Hair follicle dermal papilla cell (primary cell): ENCODE results near the gene BCAM. TPM values are rescaled to one million over a fixed set of nuclear protein-coding genes. Genes with fewer than 3 reads are reported as not detected.

Source experiments
- small RNA-seq: library from RNA; depleted of rRNA; stranded (forward); fragments of <200 nt; gene quantifications from one replicate; pipeline ENCODE3, GENCODE V24; 2012
- total RNA-seq: library from RNA; depleted of rRNA; stranded (reverse); fragments of >200 nt; gene quantifications from 2 replicates; pipeline ENCODE4 v1.2.3, GENCODE V29; 2012

BCAM gene, protein sequence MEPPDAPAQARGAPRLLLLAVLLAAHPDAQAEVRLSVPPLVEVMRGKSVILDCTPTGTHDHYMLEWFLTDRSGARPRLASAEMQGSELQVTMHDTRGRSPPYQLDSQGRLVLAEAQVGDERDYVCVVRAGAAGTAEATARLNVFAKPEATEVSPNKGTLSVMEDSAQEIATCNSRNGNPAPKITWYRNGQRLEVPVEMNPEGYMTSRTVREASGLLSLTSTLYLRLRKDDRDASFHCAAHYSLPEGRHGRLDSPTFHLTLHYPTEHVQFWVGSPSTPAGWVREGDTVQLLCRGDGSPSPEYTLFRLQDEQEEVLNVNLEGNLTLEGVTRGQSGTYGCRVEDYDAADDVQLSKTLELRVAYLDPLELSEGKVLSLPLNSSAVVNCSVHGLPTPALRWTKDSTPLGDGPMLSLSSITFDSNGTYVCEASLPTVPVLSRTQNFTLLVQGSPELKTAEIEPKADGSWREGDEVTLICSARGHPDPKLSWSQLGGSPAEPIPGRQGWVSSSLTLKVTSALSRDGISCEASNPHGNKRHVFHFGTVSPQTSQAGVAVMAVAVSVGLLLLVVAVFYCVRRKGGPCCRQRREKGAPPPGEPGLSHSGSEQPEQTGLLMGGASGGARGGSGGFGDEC
- 1.6 and 3.6 TPM in 2 replicates for total RNA-seq

DNA sequence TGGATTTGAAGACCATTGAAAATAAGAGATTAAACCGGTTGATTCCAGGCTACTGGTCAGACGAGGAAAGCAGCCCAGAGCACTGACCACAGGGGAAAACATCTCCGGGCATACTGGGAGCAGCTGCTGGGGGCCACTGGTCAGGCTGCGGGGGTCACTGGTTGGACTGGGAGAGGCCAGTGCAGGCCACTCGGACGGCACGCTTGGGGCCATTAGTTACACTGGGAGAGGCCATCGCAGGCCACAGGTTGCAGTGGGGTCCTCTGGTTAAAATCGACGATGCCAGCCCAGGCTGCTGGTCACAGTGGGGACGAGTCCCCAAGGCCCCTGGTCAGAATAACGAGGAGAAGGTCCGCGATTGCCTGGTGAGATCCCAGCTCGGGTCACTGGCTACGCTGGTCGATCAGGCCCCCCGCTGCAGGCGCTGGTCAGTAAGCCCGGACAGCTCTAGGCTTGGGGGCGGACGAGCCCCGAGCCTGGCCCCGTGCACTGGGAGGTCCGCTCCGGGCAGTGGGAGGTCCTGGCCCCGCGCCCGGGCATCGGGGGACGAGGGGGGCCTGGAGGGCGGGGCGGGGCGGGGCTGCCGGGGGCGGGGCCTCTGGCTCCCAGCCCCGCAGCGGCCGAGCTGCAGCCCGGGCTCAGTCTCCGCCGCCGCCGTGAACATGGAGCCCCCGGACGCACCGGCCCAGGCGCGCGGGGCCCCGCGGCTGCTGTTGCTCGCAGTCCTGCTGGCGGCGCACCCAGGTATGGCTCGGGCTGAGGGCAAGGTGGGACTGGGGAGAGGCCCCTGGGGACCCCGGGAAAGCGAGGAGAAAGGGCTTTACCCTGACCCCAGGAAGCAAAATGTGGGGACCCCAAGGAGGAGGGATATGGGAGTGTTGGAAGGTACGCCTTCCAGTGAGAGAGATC lies at the start of gene BCAM:
Gene BCAM (plus strand): TSS at position 641 of the 909 bp plus-strand sequence. CDS start 22 bp downstream, at position 663.

DNA sequence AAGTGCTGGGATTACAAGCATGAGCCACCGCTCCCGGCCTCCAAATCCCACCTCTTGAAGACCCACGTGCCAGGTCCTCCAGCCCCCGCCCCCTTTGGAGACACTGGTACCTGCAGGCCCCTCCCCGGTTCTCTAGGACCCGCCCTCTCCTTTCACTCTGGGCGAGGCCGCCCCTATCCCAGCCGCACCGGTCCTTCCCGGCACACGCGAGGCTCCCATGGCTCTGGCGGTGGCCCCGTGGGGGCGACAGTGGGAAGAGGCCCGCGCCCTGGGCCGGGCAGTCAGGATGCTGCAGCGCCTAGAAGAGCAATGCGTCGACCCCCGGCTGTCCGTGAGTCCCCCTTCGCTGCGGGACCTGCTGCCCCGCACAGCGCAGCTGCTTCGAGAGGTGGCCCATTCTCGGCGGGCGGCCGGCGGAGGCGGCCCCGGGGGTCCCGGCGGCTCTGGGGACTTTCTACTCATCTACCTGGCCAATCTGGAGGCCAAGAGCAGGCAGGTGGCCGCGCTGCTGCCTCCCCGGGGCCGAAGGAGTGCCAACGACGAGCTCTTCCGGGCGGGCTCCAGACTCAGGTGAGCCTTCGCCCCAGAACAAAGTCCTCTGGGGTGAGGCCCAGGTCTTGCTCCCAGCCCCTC lies 31.1 kb upstream of the BCAM start, which contains the start of gene CBLC:
Gene CBLC (plus strand): TSS at position 176 of the 633 bp plus-strand sequence. CDS start 42 bp downstream, at position 218.

DNA sequence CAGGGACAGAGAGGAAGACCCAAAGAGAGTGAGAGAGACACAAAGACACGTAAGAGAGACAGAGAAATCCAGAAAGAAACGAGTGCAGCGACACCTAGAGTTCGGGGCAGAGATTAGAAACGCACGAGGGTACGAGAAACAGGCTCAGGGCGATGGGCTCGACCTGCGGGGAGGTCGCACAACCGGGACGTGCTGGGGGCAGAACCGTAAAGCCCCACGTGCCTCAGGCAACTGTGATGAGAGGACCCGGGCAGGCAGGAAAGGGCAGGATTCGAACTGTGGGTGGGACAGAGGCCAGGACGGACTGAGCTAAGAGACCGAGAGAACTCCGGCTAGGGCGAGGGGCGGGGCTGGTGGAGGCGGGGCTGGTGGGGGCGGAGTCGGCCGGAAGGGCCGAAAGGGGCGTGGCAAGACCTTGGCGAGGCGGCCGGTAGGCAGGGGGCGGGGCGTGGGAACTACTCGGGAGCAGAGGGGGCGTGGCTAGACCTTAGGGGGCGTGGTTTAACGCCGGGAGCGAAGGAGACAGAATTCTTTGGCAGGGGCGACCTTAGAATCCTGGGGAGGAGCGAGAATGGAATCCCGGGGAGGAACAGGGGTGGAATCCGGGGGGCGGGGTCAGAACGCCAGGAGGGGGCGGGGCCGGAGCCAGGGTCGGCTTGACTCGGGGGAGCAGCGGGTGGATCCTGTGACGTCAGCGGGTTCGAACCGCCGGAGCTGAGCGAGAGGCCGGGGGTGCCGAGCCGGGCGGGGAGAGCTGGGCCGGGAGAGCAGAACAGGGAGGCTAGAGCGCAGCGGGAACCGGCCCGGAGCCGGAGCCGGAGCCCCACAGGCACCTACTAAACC lies 36.9 kb downstream of the BCAM start, which contains the start of gene NECTIN2:
Gene NECTIN2 (plus strand): TSS at position 686 of the 843 bp plus-strand sequence. CDS start 229 bp downstream, outside the sequence.

Small RNA genes within 50 kb of the gene (small RNA-seq; reads per million reads assigned to genes)
- gene RF00156 = not detected

Other genes starting within 250 kb of the BCAM start
- gene IGSF23, start 195.5 kb upstream of the BCAM start, total RNA-seq = not detected in 2 replicates
- gene PVR, start 165.2 kb upstream of the BCAM start, total RNA-seq = 39.3 and 41.9 TPM in 2 replicates
- gene CEACAM19, start 137.6 kb upstream of the BCAM start, total RNA-seq = 0.49 and 1.3 TPM in 2 replicates
- not detected in 2 replicates for gene CEACAM16, start 110.0 kb upstream of the BCAM start, total RNA-seq
- 10.3 and 16.2 TPM in 2 replicates for gene BCL3, start 60.4 kb upstream of the BCAM start, total RNA-seq
- gene CBLC, start 31.2 kb upstream of the BCAM start, total RNA-seq = 0.36 TPM in 1 of 2 replicates, not detected in the other
- 53.2 and 53.7 TPM in 2 replicates for gene NECTIN2, start 37.2 kb downstream of the BCAM start, total RNA-seq
- gene TOMM40, start 82.2 kb downstream of the BCAM start, total RNA-seq = 34.2 and 41.9 TPM in 2 replicates
- 2.3 TPM in 2 replicates for gene APOE, start 96.7 kb downstream of the BCAM start, total RNA-seq
- gene APOC1, start 105.5 kb downstream of the BCAM start, total RNA-seq = not detected in 2 replicates
- gene APOC4, start 133.1 kb downstream of the BCAM start, total RNA-seq = not detected in 2 replicates
- not detected in 2 replicates for gene APOC2, start 136.9 kb downstream of the BCAM start, total RNA-seq
- 39.6 and 40.7 TPM in 2 replicates for gene CLPTM1, start 146.3 kb downstream of the BCAM start, total RNA-seq
- gene RELB, start 192.4 kb downstream of the BCAM start, total RNA-seq = 12.1 and 13.5 TPM in 2 replicates
- gene CLASRP, start 229.9 kb downstream of the BCAM start, total RNA-seq = 20.9 and 33.2 TPM in 2 replicates